Ovary (tissue), 3 donors: Measurements from ENCODE around the gene SLFN5.

Experiments
- EP300 ChIP-seq: sonication (generic); formaldehyde crosslinking; IDR thresholded peaks from one replicate; pipeline ENCODE4 v1.6.1; 2017; ENCODE audit warnings: antibody characterized with exemption
- POLR2A ChIP-seq: fragments of 450-650 bp; IDR thresholded peaks from one replicate; pipeline ENCODE4 v1.6.1; 2017; ENCODE audit warnings: antibody characterized with exemption, mild to moderate bottlenecking, moderate library complexity
- TF ChIP-seq, protein P1 (sequence below), 3 donors: fragments of 450-650 bp in 2 of 3; fragments of 200-600 bp in 1 of 3; IDR thresholded peaks; one replicate each; pipeline versions ENCODE4 v1.5.1 to v1.8.0; 2016 to 2022; ENCODE audit warnings: antibody characterized with exemption in 3 of 3, mild to moderate bottlenecking in 1 of 3
- donor health status: DM: no; HTN: no; CAD: no.

DNA sequence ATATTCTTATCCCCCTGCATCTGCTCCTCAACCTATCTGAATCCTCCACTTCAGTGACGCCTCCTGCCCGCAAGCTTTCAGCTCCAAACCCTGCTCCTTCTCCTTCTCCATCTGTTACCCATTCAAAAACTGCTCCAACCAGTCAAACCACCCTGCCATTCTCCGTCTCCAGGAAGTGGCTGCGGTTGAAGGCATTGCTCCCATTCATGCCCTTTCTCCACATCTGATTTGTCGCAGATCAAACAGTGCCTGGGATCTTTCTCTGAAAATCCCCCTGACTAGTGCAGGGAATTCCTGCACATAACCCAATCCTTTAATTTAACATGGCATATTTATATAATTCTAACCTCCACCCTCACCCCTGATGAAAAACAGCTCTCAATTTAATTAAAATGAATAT is 56.3 kb downstream of the SLFN5 start:
- TF ChIP-seq, protein P1, sequence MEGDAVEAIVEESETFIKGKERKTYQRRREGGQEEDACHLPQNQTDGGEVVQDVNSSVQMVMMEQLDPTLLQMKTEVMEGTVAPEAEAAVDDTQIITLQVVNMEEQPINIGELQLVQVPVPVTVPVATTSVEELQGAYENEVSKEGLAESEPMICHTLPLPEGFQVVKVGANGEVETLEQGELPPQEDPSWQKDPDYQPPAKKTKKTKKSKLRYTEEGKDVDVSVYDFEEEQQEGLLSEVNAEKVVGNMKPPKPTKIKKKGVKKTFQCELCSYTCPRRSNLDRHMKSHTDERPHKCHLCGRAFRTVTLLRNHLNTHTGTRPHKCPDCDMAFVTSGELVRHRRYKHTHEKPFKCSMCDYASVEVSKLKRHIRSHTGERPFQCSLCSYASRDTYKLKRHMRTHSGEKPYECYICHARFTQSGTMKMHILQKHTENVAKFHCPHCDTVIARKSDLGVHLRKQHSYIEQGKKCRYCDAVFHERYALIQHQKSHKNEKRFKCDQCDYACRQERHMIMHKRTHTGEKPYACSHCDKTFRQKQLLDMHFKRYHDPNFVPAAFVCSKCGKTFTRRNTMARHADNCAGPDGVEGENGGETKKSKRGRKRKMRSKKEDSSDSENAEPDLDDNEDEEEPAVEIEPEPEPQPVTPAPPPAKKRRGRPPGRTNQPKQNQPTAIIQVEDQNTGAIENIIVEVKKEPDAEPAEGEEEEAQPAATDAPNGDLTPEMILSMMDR (IDR thresholded peaks at IDR 0.05) = no peak
- TF ChIP-seq POLR2A (no peak), EP300 (no peak)
